ENCODE measurements around the gene TANGO2.

The TANGO2 gene

GRCh38 chr22:20089977-20090729, 69.2 kb downstream of the TANGO2 start:
- DNase-seq: no peak

GRCh38 chr22:20090730-20091240, 69.9 kb downstream of the TANGO2 start:
- DNase-seq: no peak

- DNase-seq: no peak
Observed at GRCh38 chr22:20091690-20092476, 71.0 kb downstream of the TANGO2 start.

GRCh38 chr22:20092477-20092854, 71.6 kb downstream of the TANGO2 start:
- no peak for DNase-seq

GRCh38 chr22:20093418-20094196, 72.7 kb downstream of the TANGO2 start:
- no peak for DNase-seq

GRCh38 chr22:20094197-20094807, 73.4 kb downstream of the TANGO2 start:
- DNase-seq: no peak

GRCh38 chr22:20095521-20095920, 74.6 kb downstream of the TANGO2 start:
- DNase-seq: no peak

GRCh38 chr22:20096574-20097420, 75.9 kb downstream of the TANGO2 start:
- no peak for DNase-seq

- no peak for DNase-seq
Observed at GRCh38 chr22:20099099-20099711, 78.3 kb downstream of the TANGO2 start.

- no peak for DNase-seq
Observed at GRCh38 chr22:20101638-20102037, 80.7 kb downstream of the TANGO2 start.

GRCh38 chr22:20102203-20102780, 81.4 kb downstream of the TANGO2 start:
- DNase-seq: no peak

GRCh38 chr22:20105456-20106204, 84.7 kb downstream of the TANGO2 start:
- DNase-seq: no peak

- no peak for DNase-seq
Observed at GRCh38 chr22:20106205-20106848, 85.4 kb downstream of the TANGO2 start.

GRCh38 chr22:20106849-20107237, 85.9 kb downstream of the TANGO2 start:
- DNase-seq: no peak

GRCh38 chr22:20107471-20107901, 86.6 kb downstream of the TANGO2 start:
- no peak for DNase-seq

GRCh38 chr22:20107951-20108756, 87.2 kb downstream of the TANGO2 start:
- DNase-seq: no peak

GRCh38 chr22:20108757-20109230, 87.9 kb downstream of the TANGO2 start:
- no peak for DNase-seq

Measured in DMS79 treated with DMSO at 0.1 percent for 48 hours (cell line).